Fibroblast of lung (primary cell): ENCODE data around the gene CHMP6. TPM values are rescaled to one million over a fixed set of nuclear protein-coding genes. Genes with fewer than 3 reads are reported as not detected.

Experiments used
- DNase-seq, 2 donors: peaks; one replicate each; pipeline versions ENCODE4 v3.0.0 to v3.0.0-alpha.2; 2010; ENCODE audit warnings: low read depth in 2 of 2
- H2AFZ ChIP-seq: 2 replicates; pipeline ENCODE4 v1.5.1; 2012; ENCODE audit warnings: low read length, control low read depth, inconsistent platforms
- H3K27ac ChIP-seq: 2 replicates; pipeline ENCODE4 v1.5.1; 2011; ENCODE audit warnings: low read length, control low read depth; ENCODE audit not compliant: insufficient read depth
- H3K27me3 ChIP-seq: 2 replicates; pipeline ENCODE4 v1.5.1; 2011; ENCODE audit warnings: mild to moderate bottlenecking, low read length; ENCODE audit not compliant: control insufficient read depth, insufficient read depth
- H3K36me3 ChIP-seq: 2 replicates; pipeline ENCODE4 v1.5.1; 2011; ENCODE audit warnings: low read length; ENCODE audit not compliant: control insufficient read depth, insufficient read depth
- H3K4me1 ChIP-seq: 2 replicates; pipeline ENCODE4 v1.5.1; 2011; ENCODE audit warnings: low read length; ENCODE audit not compliant: control insufficient read depth, insufficient read depth; ENCODE audit errors: extremely low read depth
- H3K4me2 ChIP-seq: 2 replicates; pipeline ENCODE4 v1.5.1; 2011; ENCODE audit warnings: low read length, control low read depth; ENCODE audit not compliant: insufficient read depth; ENCODE audit errors: extremely low read depth
- H3K4me3 ChIP-seq, 4 experiments: fragments of 200-600 bp in 1 of 4; sonication (generic) in 1 of 4; replicated peaks in 1 of 4; 2 replicates each; pipeline ENCODE4 v1.5.1; 2011 to 2016; ENCODE audit warnings: low read length in 4 of 4, low read depth in 3 of 4, mild to moderate bottlenecking in 3 of 4, control low read depth in 2 of 4, inconsistent platforms in 1 of 4, mixed read lengths in 1 of 4; ENCODE audit not compliant: insufficient read depth in 1 of 4; ENCODE audit errors: control extremely low read depth in 1 of 4
- H3K79me2 ChIP-seq: 2 replicates; pipeline ENCODE4 v1.5.1; 2012; ENCODE audit warnings: mild to moderate bottlenecking, low read length, inconsistent platforms; ENCODE audit not compliant: control insufficient read depth, insufficient read depth
- H3K9ac ChIP-seq: 2 replicates; pipeline ENCODE4 v1.5.1; 2011; ENCODE audit warnings: mild to moderate bottlenecking, low read length, control low read depth; ENCODE audit not compliant: insufficient read depth
- H3K9me3 ChIP-seq: 2 replicates; pipeline ENCODE4 v1.5.1; 2012; ENCODE audit warnings: low read depth, low read length; ENCODE audit not compliant: control insufficient read depth, insufficient read depth
- H4K20me1 ChIP-seq: 2 replicates; pipeline ENCODE4 v1.5.1; 2011; ENCODE audit warnings: low read length; ENCODE audit not compliant: control insufficient read depth, insufficient read depth; ENCODE audit errors: extremely low read depth
- CTCF ChIP-seq, 2 donors: IDR thresholded peaks in 1 of 2; conservative IDR thresholded peaks in 1 of 2; 1 replicate in 1 of 2; 2 replicates in 1 of 2; pipeline ENCODE4 v1.5.1; 2011 to 2012; ENCODE audit warnings: low read length in 2 of 2, control low read depth in 1 of 2, inconsistent platforms in 1 of 2, low read depth in 1 of 2, mild to moderate bottlenecking in 1 of 2
- EZH2 ChIP-seq: IDR thresholded peaks from 2 replicates; pipeline ENCODE4 v1.5.1; 2012; ENCODE audit warnings: low read length, control low read depth, mild to moderate bottlenecking; ENCODE audit errors: missing control alignments
- polyA plus RNA-seq, 2 donors: library from polyadenylated mRNA; depleted of rRNA in 1 of 2; stranded (reverse) in 1 of 2; unstranded in 1 of 2; fragments of >200 nt; gene quantifications; 2 replicates each; pipeline ENCODE4 v1.2.1, GENCODE V29; 2011 to 2012; ENCODE audit warnings: missing spikeins in 1 of 2
- total RNA-seq: library from RNA; depleted of rRNA; stranded (reverse); fragments of >200 nt; gene quantifications from 2 replicates; pipeline ENCODE4 v1.2.1, GENCODE V29; 2014

The CHMP6 gene
- total and polyA plus RNA-seq, 2 donors (not counting 1 experiment from before 2014, with no cell fraction given): 11.2 to 30.1 TPM

GRCh38 chr17:80996422-80997305, 5.0 kb downstream of the CHMP6 start:
- no peak for TF ChIP-seq CTCF (conservative IDR thresholded peaks at IDR 0.05 in 1 of 2, IDR thresholded peaks at IDR 0.05 in 1 of 2; ENCODE audit: low read depth in 1 of 2, low read length in 2 of 2)
- TF ChIP-seq EZH2: no peak
- peaks cover 28% of the 10 kb centered on the region for H3K36me3 ChIP-seq
- H3K4me2 ChIP-seq: no peak overlapping the region
- H3K4me1 ChIP-seq: no peaks in the 10 kb centered on the region
- no peaks in the 10 kb centered on the region for H3K27me3 ChIP-seq
- peaks cover 4% of the 10 kb centered on the region for H3K79me2 ChIP-seq
- H3K4me3 ChIP-seq: no peak overlapping the region
- H3K9ac ChIP-seq: no peak overlapping the region
- H3K27ac ChIP-seq: no peak overlapping the region
- H2AFZ ChIP-seq: no peak overlapping the region
- H4K20me1 ChIP-seq: no peaks in the 10 kb centered on the region
- DNase-seq: no peak
- no peaks in the 10 kb centered on the region for H3K9me3 ChIP-seq

- TF ChIP-seq CTCF (conservative IDR thresholded peaks at IDR 0.05 in 1 of 2, IDR thresholded peaks at IDR 0.05 in 1 of 2; ENCODE audit: low read depth in 1 of 2, low read length in 2 of 2) (no peak), EZH2 (no peak)
- peaks cover 3% of the 10 kb centered on the region for H3K4me1 ChIP-seq
- peaks cover 28% of the 10 kb centered on the region for H3K36me3 ChIP-seq
- no peak overlapping the region for H3K4me3 ChIP-seq
- H3K9me3 ChIP-seq: no peaks in the 10 kb centered on the region
- no peak overlapping the region for H3K4me2 ChIP-seq
- H4K20me1 ChIP-seq: no peaks in the 10 kb centered on the region
- no peaks in the 10 kb centered on the region for H3K27me3 ChIP-seq
- H3K9ac ChIP-seq: no peak overlapping the region
- H2AFZ ChIP-seq: no peak overlapping the region
- H3K79me2 ChIP-seq: peaks cover 4% of the 10 kb centered on the region
- peak in 1 of 2 donors; percentile 71 for DNase-seq
- no peak overlapping the region for H3K27ac ChIP-seq
These were observed 5.9 kb downstream of the CHMP6 start for GRCh38 chr17:80997424-80998117.

- TF ChIP-seq CTCF (conservative IDR thresholded peaks at IDR 0.05 in 1 of 2, IDR thresholded peaks at IDR 0.05 in 1 of 2; ENCODE audit: low read depth in 1 of 2, low read length in 2 of 2) (no peak), EZH2 (no peak)
- Histone ChIP-seq H3K36me3 (peaks cover 28% of the 10 kb centered on the region), H3K9me3 (no peaks in the 10 kb centered on the region), H3K79me2 (peaks cover 4% of the 10 kb centered on the region), H3K27me3 (peaks cover under 1% of the 10 kb centered on the region), H3K27ac (no peak overlapping the region), H3K4me2 (no peak overlapping the region), H3K4me1 (peaks cover 3% of the 10 kb centered on the region), H3K4me3 (no peak overlapping the region), H2AFZ (no peak overlapping the region), H3K9ac (no peak overlapping the region), H4K20me1 (no peaks in the 10 kb centered on the region)
- no peak for DNase-seq
These were observed 6.6 kb downstream of the CHMP6 start for GRCh38 chr17:80998118-80998747.
